Neural crest cell (in vitro differentiated cells): ENCODE measurements around the gene OOSP4B. TPM values are rescaled to one million over a fixed set of nuclear protein-coding genes. Genes with fewer than 3 reads are reported as not detected.

Experiments
- DNase-seq: peaks from one replicate; pipeline ENCODE4 v3.0.0; 2021; ENCODE audit warnings: low read depth, mixed read lengths, low spot score
- H3K27ac Mint-ChIP-seq: one replicate; pipeline ENCODE4 v1.8.0; 2021; ENCODE audit warnings: mild to moderate bottlenecking, mixed read lengths; ENCODE audit not compliant: unreplicated experiment
- H3K27me3 Mint-ChIP-seq: 2 replicates; pipeline ENCODE4 v1.8.0; 2021; ENCODE audit warnings: low read depth, mild to moderate bottlenecking, mixed read lengths
- H3K36me3 Mint-ChIP-seq: 2 replicates; pipeline ENCODE4 v1.8.0; 2021; ENCODE audit warnings: low read depth, mild to moderate bottlenecking, mixed read lengths
- H3K4me1 Mint-ChIP-seq: 2 replicates; pipeline ENCODE4 v1.8.0; 2021; ENCODE audit warnings: mixed read lengths
- H3K4me3 Mint-ChIP-seq: one replicate; pipeline ENCODE4 v1.8.0; 2021; ENCODE audit warnings: mild to moderate bottlenecking, mixed read lengths
- H3K9me3 Mint-ChIP-seq: 2 replicates; pipeline ENCODE4 v1.8.0; 2021; ENCODE audit warnings: mixed read lengths
- total RNA-seq: library from RNA; stranded (reverse); gene quantifications from 2 replicates; pipeline ENCODE4 v1.2.1, GENCODE V29; 2021
- TF ChIP-seq, protein P1 (sequence below): fragments of 200-600 bp; sonication (generic); conservative IDR thresholded peaks from 2 replicates; pipeline ENCODE4 v1.5.0; 2021; ENCODE audit warnings: antibody characterized with exemption, mild to moderate bottlenecking

The OOSP4B gene
- total RNA-seq, 1 donor from 2014 or later, result not detected

DNA sequence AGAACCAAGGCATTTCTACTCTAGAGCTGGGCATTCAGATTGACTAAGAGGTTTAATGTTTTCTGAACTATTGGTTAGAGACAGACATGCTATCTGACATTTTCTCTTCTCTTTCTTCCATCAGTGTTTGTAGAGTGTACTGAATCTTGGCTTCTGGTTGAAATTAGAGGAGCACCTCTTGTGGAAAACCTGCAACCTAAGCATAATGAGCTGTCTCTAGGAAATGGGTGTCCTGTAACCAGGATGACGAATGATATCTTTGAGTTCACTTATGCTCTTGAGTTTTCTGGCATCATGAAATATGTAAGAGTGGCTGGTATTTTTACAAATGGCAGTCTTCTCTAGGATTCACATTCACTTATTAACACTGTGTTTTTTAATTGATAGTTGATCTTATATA, 33.8 kb upstream of the OOSP4B start:
- no peak for DNase-seq
- Mint-ChIP-seq H3K9me3 (no peaks in the 10 kb centered on the region), H3K36me3 (no peaks in the 10 kb centered on the region), H3K4me3 (no peak overlapping the region), H3K4me1 (no peaks in the 10 kb centered on the region), H3K27me3 (peaks cover 27% of the 10 kb centered on the region), H3K27ac (no peak overlapping the region)
- TF ChIP-seq, protein P1, sequence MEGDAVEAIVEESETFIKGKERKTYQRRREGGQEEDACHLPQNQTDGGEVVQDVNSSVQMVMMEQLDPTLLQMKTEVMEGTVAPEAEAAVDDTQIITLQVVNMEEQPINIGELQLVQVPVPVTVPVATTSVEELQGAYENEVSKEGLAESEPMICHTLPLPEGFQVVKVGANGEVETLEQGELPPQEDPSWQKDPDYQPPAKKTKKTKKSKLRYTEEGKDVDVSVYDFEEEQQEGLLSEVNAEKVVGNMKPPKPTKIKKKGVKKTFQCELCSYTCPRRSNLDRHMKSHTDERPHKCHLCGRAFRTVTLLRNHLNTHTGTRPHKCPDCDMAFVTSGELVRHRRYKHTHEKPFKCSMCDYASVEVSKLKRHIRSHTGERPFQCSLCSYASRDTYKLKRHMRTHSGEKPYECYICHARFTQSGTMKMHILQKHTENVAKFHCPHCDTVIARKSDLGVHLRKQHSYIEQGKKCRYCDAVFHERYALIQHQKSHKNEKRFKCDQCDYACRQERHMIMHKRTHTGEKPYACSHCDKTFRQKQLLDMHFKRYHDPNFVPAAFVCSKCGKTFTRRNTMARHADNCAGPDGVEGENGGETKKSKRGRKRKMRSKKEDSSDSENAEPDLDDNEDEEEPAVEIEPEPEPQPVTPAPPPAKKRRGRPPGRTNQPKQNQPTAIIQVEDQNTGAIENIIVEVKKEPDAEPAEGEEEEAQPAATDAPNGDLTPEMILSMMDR, result no peak

DNA sequence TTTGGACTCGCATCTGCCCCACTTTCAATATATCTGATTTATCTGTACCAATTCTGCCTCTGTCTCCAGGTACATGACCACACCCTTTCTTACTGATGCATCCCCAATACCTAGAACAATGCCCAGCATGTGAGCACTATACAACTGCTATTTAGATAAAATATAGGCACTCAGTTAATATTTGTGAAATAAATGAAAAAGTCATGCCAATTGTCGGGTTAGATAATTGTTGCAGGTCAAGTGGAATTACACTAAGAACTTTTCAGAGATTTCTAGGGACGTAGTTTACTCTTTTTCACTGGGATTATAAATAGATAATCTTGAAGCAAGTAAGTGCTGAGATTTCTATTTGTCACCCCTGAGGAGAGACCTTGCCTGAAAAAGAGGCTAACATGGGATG, 32.6 kb upstream of the OOSP4B start:
- no peaks in the 10 kb centered on the region for H3K36me3 Mint-ChIP-seq
- no peaks in the 10 kb centered on the region for H3K4me1 Mint-ChIP-seq
- DNase-seq, result no peak
- H3K4me3 Mint-ChIP-seq, result no peak overlapping the region
- TF ChIP-seq, protein P1, result no peak
- H3K27me3 Mint-ChIP-seq, result peaks cover 27% of the 10 kb centered on the region
- H3K27ac Mint-ChIP-seq, result no peak overlapping the region
- peaks cover 6% of the 10 kb centered on the region for H3K9me3 Mint-ChIP-seq

DNA sequence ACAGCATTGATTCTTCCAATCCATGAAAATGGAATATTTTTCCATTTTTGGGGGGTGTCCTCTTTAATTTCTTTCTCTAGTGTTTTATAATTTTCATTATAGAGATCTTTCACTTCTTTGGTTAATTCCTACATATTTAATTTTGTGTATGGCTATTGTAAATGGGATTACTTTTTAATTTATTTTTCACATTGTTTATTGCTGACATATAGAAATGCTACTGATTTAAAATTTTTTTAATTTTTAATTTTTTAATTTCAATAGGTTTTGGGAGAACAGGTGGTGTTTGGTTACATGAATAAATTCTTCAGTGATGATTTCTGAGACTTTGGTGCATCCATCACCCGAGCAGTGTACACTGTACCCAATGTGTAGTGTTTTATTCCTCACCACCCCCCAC, 26.6 kb upstream of the OOSP4B start:
- no peak for DNase-seq
- no peak overlapping the region for H3K27ac Mint-ChIP-seq
- TF ChIP-seq, protein P1, result no peak
- peaks cover 14% of the 10 kb centered on the region for H3K27me3 Mint-ChIP-seq
- no peak overlapping the region for H3K4me3 Mint-ChIP-seq
- H3K36me3 Mint-ChIP-seq, result no peaks in the 10 kb centered on the region
- H3K9me3 Mint-ChIP-seq, result peaks cover 20% of the 10 kb centered on the region
- no peaks in the 10 kb centered on the region for H3K4me1 Mint-ChIP-seq

DNA sequence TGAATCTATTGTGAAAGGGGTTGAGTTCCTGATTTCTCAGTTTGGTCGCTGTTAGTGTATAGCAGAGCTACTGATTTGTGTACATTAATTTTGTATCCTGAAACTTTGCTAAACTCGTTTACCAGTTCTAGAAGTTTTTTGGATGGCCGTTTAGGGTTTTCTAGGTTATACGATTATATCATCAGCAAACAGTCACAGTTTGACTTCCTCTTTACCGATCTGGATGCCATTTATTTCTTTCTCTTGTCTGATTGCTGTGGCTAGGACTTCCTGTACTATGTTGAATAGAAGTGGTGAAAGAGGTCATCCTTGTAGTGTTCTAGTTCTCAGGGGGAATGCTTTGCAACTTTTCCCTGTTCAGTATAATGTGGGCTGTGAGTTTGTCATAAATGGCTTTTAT, 24.6 kb upstream of the OOSP4B start:
- TF ChIP-seq, protein P1, result no peak
- Mint-ChIP-seq H3K9me3 (peaks cover 20% of the 10 kb centered on the region), H3K36me3 (no peaks in the 10 kb centered on the region), H3K27me3 (peaks cover 25% of the 10 kb centered on the region), H3K27ac (no peak overlapping the region), H3K4me1 (no peaks in the 10 kb centered on the region), H3K4me3 (no peak overlapping the region)
- DNase-seq, result no peak

DNA sequence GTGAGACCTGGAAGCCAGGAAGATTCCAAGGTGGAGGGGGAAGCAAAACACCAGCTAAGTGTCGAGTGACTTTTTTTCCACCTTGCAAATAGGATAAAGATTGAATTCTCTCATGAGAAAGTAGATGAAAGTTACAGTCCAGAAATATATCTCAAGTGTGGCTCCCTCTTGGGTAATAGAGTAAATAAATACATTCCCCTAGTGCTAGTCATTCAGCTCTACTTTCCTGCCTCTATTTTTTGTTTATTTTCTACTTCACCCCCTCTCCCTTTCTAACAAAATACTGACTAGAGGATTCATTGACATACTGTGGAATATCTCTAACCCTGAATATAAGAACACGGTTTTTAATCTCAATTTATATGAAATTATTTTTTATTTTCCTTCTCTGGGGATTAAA, 19.2 kb upstream of the OOSP4B start:
- TF ChIP-seq, protein P1, result no peak
- Mint-ChIP-seq H3K9me3 (no peaks in the 10 kb centered on the region), H3K27me3 (peaks cover 27% of the 10 kb centered on the region), H3K27ac (no peak overlapping the region), H3K4me1 (no peaks in the 10 kb centered on the region), H3K36me3 (no peaks in the 10 kb centered on the region), H3K4me3 (no peak overlapping the region)
- no peak for DNase-seq

DNA sequence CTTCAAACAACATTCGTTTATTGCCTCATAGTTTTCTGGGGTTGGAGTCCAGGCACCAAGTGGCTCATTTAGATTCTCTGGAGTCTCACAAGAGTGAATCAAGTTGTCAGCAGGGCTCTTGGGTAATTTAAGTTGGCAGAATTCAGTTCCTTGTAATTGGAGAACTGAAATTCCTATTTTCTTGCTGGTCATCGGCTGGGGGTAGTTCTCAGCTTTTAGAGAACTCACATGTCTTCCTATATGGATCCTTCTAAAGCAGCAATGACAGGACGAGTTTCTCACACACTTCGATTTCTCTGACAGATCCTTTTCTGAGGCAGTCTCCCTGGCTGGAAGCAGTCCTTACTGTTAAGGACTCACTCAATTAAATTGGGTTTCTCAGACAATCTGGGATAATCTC, 17.3 kb upstream of the OOSP4B start:
- DNase-seq, result no peak
- H3K27me3 Mint-ChIP-seq, result peaks cover 24% of the 10 kb centered on the region
- no peaks in the 10 kb centered on the region for H3K36me3 Mint-ChIP-seq
- no peaks in the 10 kb centered on the region for H3K9me3 Mint-ChIP-seq
- TF ChIP-seq, protein P1, result no peak
- no peak overlapping the region for H3K27ac Mint-ChIP-seq
- no peaks in the 10 kb centered on the region for H3K4me1 Mint-ChIP-seq
- H3K4me3 Mint-ChIP-seq, result no peak overlapping the region
